HG02981 (cell line): ENCODE measurements around the gene NES.

Experiments used
- ATAC-seq: cut with Tn5 transposase; IDR thresholded peaks from one replicate; pipeline ENCODE4 v1.9.1; 2021; ENCODE audit warnings: mild to moderate bottlenecking, moderate library complexity; ENCODE audit not compliant: unreplicated experiment

The NES gene

GRCh38 chr1:156625436-156626078 is 51.6 kb downstream of the NES start:
- no peak for ATAC-seq

GRCh38 chr1:156624814-156625435 is 52.3 kb downstream of the NES start:
- ATAC-seq = no peak

- no peak for ATAC-seq
Observed at GRCh38 chr1:156623946-156624813, 53.0 kb downstream of the NES start.

GRCh38 chr1:156622581-156623297 is 54.5 kb downstream of the NES start:
- no peak for ATAC-seq

GRCh38 chr1:156619582-156619955 is 57.6 kb downstream of the NES start:
- no peak for ATAC-seq

- ATAC-seq = no peak
Observed at GRCh38 chr1:156618853-156619581, 58.2 kb downstream of the NES start, which contains the start of gene HAPLN2. Gene HAPLN2 (plus strand): TSS chr1:156619415. CDS start chr1:156623491, 4,076 bp downstream.
